CD4-positive, alpha-beta T cell (primary cell): ENCODE results near the gene SMKR1. TPM values are rescaled to one million over a fixed set of nuclear protein-coding genes. Genes with fewer than 3 reads are reported as not detected.

Experiments
- ATAC-seq: fragments of 200-7000 bp; cut with Tn5 transposase; one replicate; pipeline ENCODE4 v1.10.0; 2022; ENCODE audit warnings: mild to moderate bottlenecking; ENCODE audit not compliant: poor library complexity
- CTCF ChIA-PET: fragments of 350-600 bp; sonication (Branson Sonifier 250); formaldehyde crosslinking; loops from one replicate; lab custom pipeline; 2021; ENCODE audit warnings: antibody characterized with exemption, inconsistent platforms; lab: Charles Lee
- POLR2A ChIA-PET: fragments of 350-600 bp; sonication (Branson Sonifier 250); formaldehyde crosslinking; loops from one replicate; lab custom pipeline; 2021; ENCODE audit warnings: antibody characterized with exemption, inconsistent platforms; lab: Charles Lee
- DNase-seq, 14 experiments: peaks; one replicate each; pipeline ENCODE4 v3.0.0-alpha.2; 2013 to 2020; ENCODE audit warnings: mixed read lengths in 2 of 14
- H3K27ac ChIP-seq, 2 donors: one replicate each; pipeline versions ENCODE4 v1.5.1 to v1.7.0; 2013; ENCODE audit warnings: low read length in 2 of 2, low read depth in 1 of 2, mild to moderate bottlenecking in 1 of 2
- H3K27me3 ChIP-seq, 2 experiments: 1 replicate in 1 of 2; 2 replicates in 1 of 2; pipeline versions ENCODE4 v1.6.1 to v1.7.0; 2013; ENCODE audit warnings: low read length in 2 of 2, control low read depth in 1 of 2, mild to moderate bottlenecking in 1 of 2, moderate library complexity in 1 of 2; ENCODE audit not compliant: insufficient read depth in 2 of 2, control insufficient read depth in 1 of 2
- H3K36me3 ChIP-seq: one replicate; pipeline ENCODE4 v1.6.1; 2013; ENCODE audit warnings: low read length, control low read depth; ENCODE audit not compliant: insufficient read depth
- H3K4me1 ChIP-seq: one replicate; pipeline ENCODE4 v1.6.1; 2013; ENCODE audit warnings: low read length, control low read depth; ENCODE audit not compliant: insufficient read depth
- H3K4me3 ChIP-seq: one replicate; pipeline ENCODE4 v1.5.1; 2013; ENCODE audit warnings: mild to moderate bottlenecking, low read length, moderate library complexity
- H3K9me3 ChIP-seq, 2 experiments: 1 replicate in 1 of 2; 2 replicates in 1 of 2; pipeline versions ENCODE4 v1.6.1 to v1.7.0; 2013; ENCODE audit warnings: low read length in 2 of 2, mild to moderate bottlenecking in 2 of 2, control low read depth in 1 of 2, moderate library complexity in 1 of 2; ENCODE audit not compliant: control insufficient read depth in 1 of 2, insufficient read depth in 1 of 2
- H3K27ac Mint-ChIP-seq: one replicate; pipeline ENCODE4 v1.8.0; 2020; ENCODE audit warnings: mixed read lengths
- H3K27me3 Mint-ChIP-seq: one replicate; pipeline ENCODE4 v1.8.0; 2021; ENCODE audit warnings: mixed read lengths
- H3K36me3 Mint-ChIP-seq: one replicate; pipeline ENCODE4 v1.8.0; 2021; ENCODE audit warnings: low read depth, mixed read lengths
- H3K4me1 Mint-ChIP-seq: one replicate; pipeline ENCODE4 v1.8.0; 2021; ENCODE audit warnings: low read depth, mixed read lengths
- H3K4me3 Mint-ChIP-seq: one replicate; pipeline ENCODE4 v1.8.0; 2020; ENCODE audit warnings: mild to moderate bottlenecking, mixed read lengths
- H3K9me3 Mint-ChIP-seq: one replicate; pipeline ENCODE4 v1.8.0; 2020; ENCODE audit warnings: mixed read lengths
- intact Hi-C, 2 experiments: fragments of 100-400 bp; cut with DNase I in 1 of 2; cut with micrococcal nuclease in 1 of 2; formaldehyde crosslinking; loops; one replicate each; pipeline versions ENCODE4 v1.15.1 to v1.9.0; 2023 to 2025; cut with DNase I, micrococcal nuclease
- total RNA-seq, 174 experiments: library from RNA in 2 of 174; stranded (reverse) in 2 of 174; gene quantifications; one replicate each; pipeline ENCODE4 v1.2.3 and lab custom pipeline; 2021 to 2026
- TF ChIP-seq, protein P1 (sequence below): fragments of 200-600 bp; IDR thresholded peaks from one replicate; pipeline ENCODE4 v1.8.0; 2022; ENCODE audit warnings: antibody characterized with exemption, mild to moderate bottlenecking

The SMKR1 gene
- total RNA-seq, 2 experiments from 2014 or later: 0.22 to 0.49 TPM

DNA sequence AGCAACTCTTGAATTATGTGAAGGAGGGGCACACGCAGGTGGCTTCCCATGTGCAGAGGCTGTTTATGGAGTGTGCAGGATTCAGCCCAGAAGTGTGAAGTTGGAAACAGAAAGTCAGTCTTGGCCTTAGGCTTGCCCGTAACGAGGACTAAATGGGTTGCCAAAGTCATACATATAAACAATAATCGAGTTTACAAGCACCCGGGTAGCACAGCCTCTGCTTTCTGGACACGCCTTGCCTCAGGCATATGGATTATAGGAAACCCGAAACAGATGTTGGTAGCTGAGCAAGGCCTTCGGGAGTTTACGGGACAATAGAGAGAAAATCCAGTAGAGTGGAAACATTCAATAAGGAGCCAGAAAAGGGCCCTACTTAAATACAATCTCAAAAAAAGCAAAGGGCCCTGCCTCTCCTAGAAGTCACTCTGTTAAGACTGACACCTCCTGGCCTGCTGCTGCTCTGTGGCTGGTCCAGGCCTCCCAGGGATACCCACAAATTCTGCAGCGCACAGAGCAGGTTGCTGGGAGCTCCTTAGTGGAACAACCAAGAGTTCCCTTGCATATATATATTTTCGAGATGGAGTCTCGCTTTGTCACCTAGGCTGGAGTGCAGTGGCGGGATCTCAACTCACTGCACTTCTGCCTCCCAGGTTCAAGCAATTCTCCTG is 48.5 kb downstream of the SMKR1 start:
- no peak for DNase-seq
- H3K27ac Mint-ChIP-seq: no peak overlapping the region
- H3K27me3 ChIP-seq: no peaks in the 10 kb centered on the region

DNA sequence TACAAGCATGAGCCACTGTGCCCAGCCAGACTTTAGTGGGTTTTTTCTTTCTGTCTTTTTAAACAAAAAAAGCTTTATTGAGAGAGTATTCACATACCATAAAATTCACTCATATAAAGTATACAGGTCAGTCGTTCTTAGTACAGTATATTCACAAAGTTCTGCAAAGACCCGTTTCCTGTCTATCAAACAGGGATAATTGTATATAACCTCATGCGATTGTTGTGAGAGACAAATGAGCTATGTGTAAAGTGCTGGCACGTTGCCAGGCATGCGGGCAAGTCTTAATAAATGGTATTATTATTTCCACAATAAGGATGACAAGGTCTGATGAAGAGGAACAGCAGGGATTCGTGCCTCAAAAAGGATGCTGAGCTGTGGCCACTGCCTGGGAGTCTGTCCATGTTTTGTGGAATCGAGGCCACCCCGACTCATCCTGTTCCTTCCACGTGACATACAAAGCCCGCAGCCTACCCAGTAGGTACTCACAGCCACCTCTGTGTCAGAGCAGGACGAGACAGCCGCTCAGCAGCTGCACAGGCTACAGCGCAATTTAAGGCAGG is 51.6 kb downstream of the SMKR1 start:
- Histone ChIP-seq H3K9me3 (no peaks in the 10 kb centered on the region), H3K4me3 (no peak overlapping the region), H3K4me1 (peaks cover 6% of the 10 kb centered on the region), H3K36me3 (no peaks in the 10 kb centered on the region), H3K27me3 (no peaks in the 10 kb centered on the region), H3K27ac (no peak overlapping the region)
- H3K4me1 Mint-ChIP-seq: peaks cover 5% of the 10 kb centered on the region
- TF ChIP-seq, protein P1, sequence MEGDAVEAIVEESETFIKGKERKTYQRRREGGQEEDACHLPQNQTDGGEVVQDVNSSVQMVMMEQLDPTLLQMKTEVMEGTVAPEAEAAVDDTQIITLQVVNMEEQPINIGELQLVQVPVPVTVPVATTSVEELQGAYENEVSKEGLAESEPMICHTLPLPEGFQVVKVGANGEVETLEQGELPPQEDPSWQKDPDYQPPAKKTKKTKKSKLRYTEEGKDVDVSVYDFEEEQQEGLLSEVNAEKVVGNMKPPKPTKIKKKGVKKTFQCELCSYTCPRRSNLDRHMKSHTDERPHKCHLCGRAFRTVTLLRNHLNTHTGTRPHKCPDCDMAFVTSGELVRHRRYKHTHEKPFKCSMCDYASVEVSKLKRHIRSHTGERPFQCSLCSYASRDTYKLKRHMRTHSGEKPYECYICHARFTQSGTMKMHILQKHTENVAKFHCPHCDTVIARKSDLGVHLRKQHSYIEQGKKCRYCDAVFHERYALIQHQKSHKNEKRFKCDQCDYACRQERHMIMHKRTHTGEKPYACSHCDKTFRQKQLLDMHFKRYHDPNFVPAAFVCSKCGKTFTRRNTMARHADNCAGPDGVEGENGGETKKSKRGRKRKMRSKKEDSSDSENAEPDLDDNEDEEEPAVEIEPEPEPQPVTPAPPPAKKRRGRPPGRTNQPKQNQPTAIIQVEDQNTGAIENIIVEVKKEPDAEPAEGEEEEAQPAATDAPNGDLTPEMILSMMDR: no peak
- no peaks in the 10 kb centered on the region for H3K36me3 Mint-ChIP-seq
- peak; percentile 2 to 66 (median 25) for DNase-seq
- CTCF ChIA-PET: no interaction called here
- POLR2A ChIA-PET: no interaction called here
- no peaks in the 10 kb centered on the region for H3K9me3 Mint-ChIP-seq
- intact Hi-C loops: no loop called here
- H3K27ac Mint-ChIP-seq: no peak overlapping the region
- no peak overlapping the region for H3K4me3 Mint-ChIP-seq
- H3K27me3 Mint-ChIP-seq: no peaks in the 10 kb centered on the region
- ATAC-seq: peak; percentile 91

More for the DNA sequence above, 48.5 kb downstream of the SMKR1 start:
- Histone ChIP-seq H3K36me3 (no peaks in the 10 kb centered on the region), H3K4me1 (peaks cover 6% of the 10 kb centered on the region), H3K4me3 (no peak overlapping the region), H3K27ac (no peak overlapping the region), H3K9me3 (no peaks in the 10 kb centered on the region)
- H3K36me3 Mint-ChIP-seq: no peaks in the 10 kb centered on the region
- no peak overlapping the region for H3K4me3 Mint-ChIP-seq
- no peaks in the 10 kb centered on the region for H3K9me3 Mint-ChIP-seq
- H3K27me3 Mint-ChIP-seq: no peaks in the 10 kb centered on the region
- ChIA-PET CTCF (interaction anchor here (1.1 kb wide), 1 partner anchor 34 kb away, joined by 3 read pairs; no protein-coding TSS in a partner anchor), POLR2A (no interaction called here)
- ATAC-seq: no peak
- TF ChIP-seq, protein P1: no peak
- H3K4me1 Mint-ChIP-seq: peaks cover 5% of the 10 kb centered on the region
- intact Hi-C loops: no loop called here

DNA sequence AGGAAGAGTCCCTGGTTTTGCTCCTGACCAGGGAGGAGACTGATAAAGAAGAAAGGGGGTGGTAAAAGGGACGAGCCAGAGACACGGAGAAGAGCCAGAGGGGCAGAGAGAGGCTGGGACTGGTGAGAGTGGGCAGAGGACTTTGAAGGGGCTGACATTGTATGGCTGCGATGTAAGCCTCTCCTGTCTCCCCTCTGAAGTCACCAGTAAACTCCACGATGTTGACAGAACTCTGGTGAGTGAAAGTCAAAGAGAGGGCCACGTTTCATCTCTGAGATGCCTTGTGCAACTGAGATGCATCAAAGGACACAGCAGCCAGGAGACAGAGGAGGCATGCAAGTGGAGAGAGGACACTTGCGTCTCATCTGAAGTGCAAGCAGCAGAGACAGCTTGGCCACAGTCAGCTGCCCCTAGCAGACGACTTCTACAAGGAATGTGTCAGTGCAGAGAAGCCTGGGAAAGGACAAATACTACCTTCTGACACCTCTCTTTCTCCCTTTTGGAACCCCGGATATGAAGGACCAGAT is 54.3 kb downstream of the SMKR1 start:
- ATAC-seq (no peak), DNase-seq (no peak)
- ChIA-PET POLR2A (no interaction called here), CTCF (no interaction called here)
- no peaks in the 10 kb centered on the region for H3K9me3 Mint-ChIP-seq
- H3K27ac ChIP-seq: no peak overlapping the region
- H3K4me1 Mint-ChIP-seq: peaks cover 5% of the 10 kb centered on the region
- no peak overlapping the region for H3K4me3 Mint-ChIP-seq
- H3K27me3 Mint-ChIP-seq: peaks cover 9% of the 10 kb centered on the region
- no peaks in the 10 kb centered on the region for H3K27me3 ChIP-seq
- TF ChIP-seq, protein P1: no peak
- H3K9me3 ChIP-seq: no peaks in the 10 kb centered on the region
- H3K4me3 ChIP-seq: no peak overlapping the region
- peaks cover 6% of the 10 kb centered on the region for H3K4me1 ChIP-seq
- intact Hi-C loops: no loop called here
- no peak overlapping the region for H3K27ac Mint-ChIP-seq
- H3K36me3 Mint-ChIP-seq: no peaks in the 10 kb centered on the region
- no peaks in the 10 kb centered on the region for H3K36me3 ChIP-seq
